CD4-positive, alpha-beta T cell treated with Interleukin-10 for 1 hour (primary cell): Measurements from ENCODE around the gene SCN1A.

Experiments
- DNase-seq: peaks from one replicate; pipeline ENCODE4 v3.0.0-alpha.2; 2020

SCN1A gene

DNA sequence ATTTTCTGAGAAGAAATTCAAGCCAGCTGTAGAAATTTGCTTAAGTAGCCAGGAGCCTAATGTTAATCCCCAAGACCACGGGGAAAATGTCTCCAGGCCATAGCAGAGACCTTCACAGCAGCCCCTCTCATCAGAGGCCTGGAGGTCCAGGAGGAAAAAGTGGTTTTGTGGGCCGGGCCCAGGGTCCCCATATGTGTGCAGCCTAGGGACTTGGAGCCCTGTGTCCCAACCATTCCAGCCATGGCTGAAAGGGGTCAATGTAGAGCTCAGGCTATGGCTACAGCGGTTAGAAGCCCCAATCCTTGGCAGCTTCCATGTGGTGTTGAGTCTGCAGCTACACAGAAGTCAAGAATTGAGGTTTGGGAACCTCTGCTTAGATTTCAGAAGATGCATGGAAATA is 160.1 kb downstream of the SCN1A start:
- no peak for DNase-seq

DNA sequence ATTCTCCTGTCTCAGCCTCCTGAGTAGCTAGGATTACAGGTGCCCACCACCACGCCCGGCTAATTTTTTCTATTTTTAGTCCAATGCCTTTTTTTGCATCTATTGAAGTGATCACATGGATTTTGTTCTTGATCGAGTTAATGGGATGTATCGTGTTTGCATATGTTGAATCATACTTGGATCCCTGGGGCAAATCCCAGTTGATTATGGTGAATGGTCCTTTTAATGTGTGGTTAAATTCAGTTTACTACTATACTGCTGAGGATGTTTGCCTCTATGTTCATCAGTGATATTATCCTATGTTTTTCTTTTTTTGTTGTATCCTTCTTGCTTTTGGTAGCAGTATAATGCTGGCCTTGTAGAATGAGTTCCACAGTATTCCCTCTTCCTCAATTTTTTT is 166.0 kb downstream of the SCN1A start:
- no peak for DNase-seq

- DNase-seq, result no peak
Measured at GRCh38 chr2:165959371-165959770, 168.4 kb downstream of the SCN1A start.

- DNase-seq, result no peak
Measured at GRCh38 chr2:165958313-165958960, 169.4 kb downstream of the SCN1A start.

GRCh38 chr2:165957030-165957675 is 170.7 kb downstream of the SCN1A start:
- no peak for DNase-seq

GRCh38 chr2:165953655-165954606 is 173.9 kb downstream of the SCN1A start, which contains the start of gene TTC21B:
Gene TTC21B (minus strand): TSS chr2:165953776. CDS start chr2:165953705, 71 bp downstream.
- DNase-seq, result peak; percentile 92

- no peak for DNase-seq
Measured at GRCh38 chr2:165953306-165953654, 174.5 kb downstream of the SCN1A start.

GRCh38 chr2:165952741-165953211 is 175.0 kb downstream of the SCN1A start:
- peak; percentile 29 for DNase-seq

DNA sequence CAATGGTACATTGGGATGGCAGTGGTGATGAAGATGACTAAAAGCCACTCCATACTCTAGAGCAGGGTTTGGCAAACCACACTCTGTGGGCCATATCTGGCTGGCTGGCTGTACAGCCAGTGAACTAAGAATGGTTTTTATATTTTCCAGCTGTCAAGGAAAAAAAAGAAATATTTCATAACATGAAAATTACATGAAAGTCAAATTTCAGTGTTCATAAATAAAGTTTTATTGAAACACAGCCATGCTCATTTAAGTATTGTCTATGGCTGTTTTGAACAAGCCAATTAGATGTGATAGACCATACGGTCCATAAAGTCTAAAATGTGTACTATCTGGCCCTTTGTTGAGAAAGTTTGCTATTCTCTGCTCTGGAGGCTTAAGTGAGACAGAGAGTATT is 175.7 kb downstream of the SCN1A start:
- DNase-seq, result no peak

DNA sequence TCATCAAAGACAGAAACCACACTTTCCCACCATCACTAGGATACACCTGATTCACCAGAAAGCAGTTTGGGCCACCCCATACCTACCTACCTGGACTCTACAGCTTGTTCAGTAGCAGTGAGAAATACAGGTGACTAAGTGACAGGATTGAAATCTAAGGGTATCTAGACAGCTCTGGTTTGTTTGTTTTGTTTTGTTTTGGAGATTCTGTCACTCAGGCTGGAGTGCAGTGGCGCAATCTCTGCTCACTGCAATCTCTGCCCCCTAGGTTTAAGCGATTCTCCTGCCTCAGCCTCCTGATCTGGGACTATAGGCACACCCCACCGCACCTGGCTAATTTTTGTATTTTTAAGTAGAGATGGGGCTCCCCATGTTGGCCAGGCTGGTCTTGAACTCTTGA is 177.4 kb downstream of the SCN1A start:
- no peak for DNase-seq

GRCh38 chr2:165941827-165942226 is 186.0 kb downstream of the SCN1A start:
- DNase-seq, result no peak

DNA sequence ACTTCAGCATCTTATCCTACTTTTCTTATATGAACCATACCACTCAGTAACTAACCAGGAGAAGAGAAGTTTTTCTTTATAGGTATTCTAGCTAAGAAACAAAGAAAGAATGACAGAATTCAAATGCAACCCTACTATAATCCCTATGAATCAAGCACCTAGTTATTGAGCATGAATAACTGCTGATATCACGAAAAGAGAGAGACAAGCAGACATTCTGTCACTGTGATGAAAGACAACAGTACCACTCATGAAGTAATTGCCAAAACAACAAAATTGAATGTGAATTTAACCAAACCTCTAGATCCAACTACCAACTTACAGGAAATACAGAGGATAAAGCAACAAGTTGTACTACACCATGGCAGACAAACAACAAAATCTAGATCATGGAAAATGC is 189.6 kb downstream of the SCN1A start:
- no peak for DNase-seq
